HL-60 (cell line): ENCODE results near the gene PAPPA.

ENCODE experiments used
- DNase-seq, 2 experiments: peaks; one replicate each; pipeline ENCODE4 v3.0.0-alpha.2; 2010 to 2020; ENCODE audit warnings: low read depth in 1 of 2, low spot score in 1 of 2
- H3K27ac ChIP-seq: fragments of 250-450 bp; sonication (Bioruptor Pico); replicated peaks from 2 replicates; pipeline ENCODE4 v1.5.1; 2020; ENCODE audit warnings: mild to moderate bottlenecking, moderate library complexity
- H3K27me3 ChIP-seq: fragments of 250-450 bp; sonication (Bioruptor Pico); 2 replicates; pipeline ENCODE4 v1.5.1; 2021; ENCODE audit warnings: mild to moderate bottlenecking, moderate library complexity; ENCODE audit not compliant: insufficient read depth, poor library complexity, severe bottlenecking
- H3K4me3 ChIP-seq: replicated peaks from 2 replicates; pipeline ENCODE4 v1.5.1; 2011; ENCODE audit warnings: mild to moderate bottlenecking, control low read depth, low read length; ENCODE audit not compliant: insufficient read depth
- CTCF ChIP-seq: IDR thresholded peaks from one replicate; pipeline ENCODE4 v1.5.1; 2011; ENCODE audit warnings: low read length, control low read depth, inconsistent platforms; ENCODE audit not compliant: insufficient read depth
- GABPA ChIP-seq: IDR thresholded peaks from 2 replicates; pipeline ENCODE4 v1.6.1; 2012; ENCODE audit warnings: low read depth
- POLR2AphosphoS5 ChIP-seq: IDR thresholded peaks from 2 replicates; pipeline ENCODE4 v1.6.1; 2012; ENCODE audit warnings: low read depth
- SPI1 ChIP-seq: IDR thresholded peaks from 2 replicates; pipeline ENCODE4 v1.6.1; 2012; ENCODE audit warnings: low read depth, mild to moderate bottlenecking, borderline replicate concordance
- TF ChIP-seq, protein P1 (sequence below): IDR thresholded peaks from 2 replicates; pipeline ENCODE4 v1.6.1; 2012; ENCODE audit warnings: low read depth; ENCODE audit not compliant: insufficient replicate concordance

The PAPPA gene

GRCh38 chr9:116352958-116353357 lies 199.4 kb downstream of the PAPPA start:
- no peak overlapping the region for H3K27ac ChIP-seq

DNA sequence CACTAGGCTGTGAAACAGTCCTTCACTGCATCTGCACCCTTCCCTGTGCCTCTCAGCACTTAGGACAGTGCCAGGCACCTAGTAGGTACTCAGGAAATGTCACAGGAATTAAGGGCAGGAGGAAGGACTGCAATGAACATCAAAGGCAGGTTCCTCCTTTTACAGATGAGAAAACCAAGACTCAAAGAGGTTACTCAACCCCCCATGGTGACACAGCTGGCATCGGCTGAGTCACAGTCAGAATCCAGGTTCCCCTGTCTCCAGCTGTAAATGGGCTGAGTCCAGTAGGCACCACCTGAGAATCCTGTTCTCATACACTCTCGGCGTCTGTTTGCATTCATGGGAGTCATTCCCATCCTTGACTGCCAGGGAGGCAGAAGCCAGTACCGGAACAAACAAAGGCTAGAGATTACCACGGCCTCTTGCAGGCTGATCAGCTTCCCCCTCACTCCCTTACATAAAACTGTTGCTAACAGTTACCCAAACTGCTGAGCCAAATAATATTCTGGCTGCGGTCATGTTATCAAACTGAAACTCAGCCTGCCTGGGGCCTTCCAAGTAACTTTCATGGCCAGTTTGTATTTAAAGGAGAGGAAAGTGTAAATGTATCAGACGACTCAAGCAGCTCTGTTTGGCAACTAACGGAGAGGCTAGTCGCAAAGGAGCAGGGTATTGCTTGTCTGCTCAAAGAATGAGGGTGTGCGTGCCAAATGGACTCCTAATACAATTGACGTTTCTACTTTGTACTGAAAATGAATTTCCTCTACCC lies 201.7 kb downstream of the PAPPA start:
- no peak overlapping the region for H3K4me3 ChIP-seq
- H3K27ac ChIP-seq: no peak overlapping the region
- DNase-seq: no peak
- no peaks in the 10 kb centered on the region for H3K27me3 ChIP-seq
- TF ChIP-seq SPI1 (no peak), POLR2AphosphoS5 (no peak), GABPA (no peak), CTCF (no peak)
- TF ChIP-seq, protein P1, sequence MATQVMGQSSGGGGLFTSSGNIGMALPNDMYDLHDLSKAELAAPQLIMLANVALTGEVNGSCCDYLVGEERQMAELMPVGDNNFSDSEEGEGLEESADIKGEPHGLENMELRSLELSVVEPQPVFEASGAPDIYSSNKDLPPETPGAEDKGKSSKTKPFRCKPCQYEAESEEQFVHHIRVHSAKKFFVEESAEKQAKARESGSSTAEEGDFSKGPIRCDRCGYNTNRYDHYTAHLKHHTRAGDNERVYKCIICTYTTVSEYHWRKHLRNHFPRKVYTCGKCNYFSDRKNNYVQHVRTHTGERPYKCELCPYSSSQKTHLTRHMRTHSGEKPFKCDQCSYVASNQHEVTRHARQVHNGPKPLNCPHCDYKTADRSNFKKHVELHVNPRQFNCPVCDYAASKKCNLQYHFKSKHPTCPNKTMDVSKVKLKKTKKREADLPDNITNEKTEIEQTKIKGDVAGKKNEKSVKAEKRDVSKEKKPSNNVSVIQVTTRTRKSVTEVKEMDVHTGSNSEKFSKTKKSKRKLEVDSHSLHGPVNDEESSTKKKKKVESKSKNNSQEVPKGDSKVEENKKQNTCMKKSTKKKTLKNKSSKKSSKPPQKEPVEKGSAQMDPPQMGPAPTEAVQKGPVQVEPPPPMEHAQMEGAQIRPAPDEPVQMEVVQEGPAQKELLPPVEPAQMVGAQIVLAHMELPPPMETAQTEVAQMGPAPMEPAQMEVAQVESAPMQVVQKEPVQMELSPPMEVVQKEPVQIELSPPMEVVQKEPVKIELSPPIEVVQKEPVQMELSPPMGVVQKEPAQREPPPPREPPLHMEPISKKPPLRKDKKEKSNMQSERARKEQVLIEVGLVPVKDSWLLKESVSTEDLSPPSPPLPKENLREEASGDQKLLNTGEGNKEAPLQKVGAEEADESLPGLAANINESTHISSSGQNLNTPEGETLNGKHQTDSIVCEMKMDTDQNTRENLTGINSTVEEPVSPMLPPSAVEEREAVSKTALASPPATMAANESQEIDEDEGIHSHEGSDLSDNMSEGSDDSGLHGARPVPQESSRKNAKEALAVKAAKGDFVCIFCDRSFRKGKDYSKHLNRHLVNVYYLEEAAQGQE: peak; percentile 75

More at GRCh38 chr9:116352958-116353357, 199.4 kb downstream of the PAPPA start:
- Histone ChIP-seq H3K4me3 (no peak overlapping the region), H3K27me3 (no peaks in the 10 kb centered on the region)
- DNase-seq: no peak
- TF ChIP-seq SPI1 (no peak), GABPA (no peak), CTCF (no peak), POLR2AphosphoS5 (no peak)
- TF ChIP-seq, protein P1: no peak

- Histone ChIP-seq H3K27ac (no peak overlapping the region), H3K4me3 (no peak overlapping the region), H3K27me3 (no peaks in the 10 kb centered on the region)
- TF ChIP-seq GABPA: no peak
- no peak for TF ChIP-seq POLR2AphosphoS5
- TF ChIP-seq, protein P1: no peak
- TF ChIP-seq CTCF: no peak
- no peak for TF ChIP-seq SPI1
- DNase-seq: no peak
Observed at GRCh38 chr9:116358251-116358650, 204.7 kb downstream of the PAPPA start.
